Ovary (tissue), 3 donors: ENCODE results near the gene CTAG1B.
"Not testable (repeated sequence)": the region's sequence is repeated elsewhere in the genome, so short reads cannot be mapped to it uniquely, and the experiment has no call there.

Source experiments
- EP300 ChIP-seq: sonication (generic); formaldehyde crosslinking; IDR thresholded peaks from one replicate; pipeline ENCODE4 v1.6.1; 2017; ENCODE audit warnings: antibody characterized with exemption
- TF ChIP-seq, protein P1 (sequence below), 3 donors: fragments of 450-650 bp in 2 of 3; fragments of 200-600 bp in 1 of 3; IDR thresholded peaks; one replicate each; pipeline versions ENCODE4 v1.5.1 to v1.8.0; 2016 to 2022; ENCODE audit warnings: antibody characterized with exemption in 3 of 3, mild to moderate bottlenecking in 1 of 3
- donor health status: DM: no; HTN: no; CAD: no.

DNA sequence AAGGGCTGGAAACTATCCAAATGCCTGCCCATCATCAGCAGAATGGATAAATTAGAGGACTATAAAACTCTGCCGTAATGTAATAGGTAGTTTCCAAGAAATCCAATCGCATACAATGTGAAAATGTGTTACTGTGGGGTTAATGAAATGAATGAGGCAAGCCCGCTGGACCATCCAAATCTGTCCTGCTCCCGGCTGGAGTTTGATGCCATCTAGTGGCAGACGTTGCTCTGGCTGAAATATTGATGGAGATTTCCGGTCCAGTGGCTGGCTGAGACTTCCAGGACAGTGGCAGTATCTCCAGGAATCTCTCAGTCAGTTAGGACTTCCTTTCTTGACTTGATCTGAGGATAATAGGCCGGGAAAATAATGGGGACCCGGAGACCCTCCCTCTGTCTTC lies 36.1 kb downstream of the CTAG1B start:
- TF ChIP-seq, protein P1, sequence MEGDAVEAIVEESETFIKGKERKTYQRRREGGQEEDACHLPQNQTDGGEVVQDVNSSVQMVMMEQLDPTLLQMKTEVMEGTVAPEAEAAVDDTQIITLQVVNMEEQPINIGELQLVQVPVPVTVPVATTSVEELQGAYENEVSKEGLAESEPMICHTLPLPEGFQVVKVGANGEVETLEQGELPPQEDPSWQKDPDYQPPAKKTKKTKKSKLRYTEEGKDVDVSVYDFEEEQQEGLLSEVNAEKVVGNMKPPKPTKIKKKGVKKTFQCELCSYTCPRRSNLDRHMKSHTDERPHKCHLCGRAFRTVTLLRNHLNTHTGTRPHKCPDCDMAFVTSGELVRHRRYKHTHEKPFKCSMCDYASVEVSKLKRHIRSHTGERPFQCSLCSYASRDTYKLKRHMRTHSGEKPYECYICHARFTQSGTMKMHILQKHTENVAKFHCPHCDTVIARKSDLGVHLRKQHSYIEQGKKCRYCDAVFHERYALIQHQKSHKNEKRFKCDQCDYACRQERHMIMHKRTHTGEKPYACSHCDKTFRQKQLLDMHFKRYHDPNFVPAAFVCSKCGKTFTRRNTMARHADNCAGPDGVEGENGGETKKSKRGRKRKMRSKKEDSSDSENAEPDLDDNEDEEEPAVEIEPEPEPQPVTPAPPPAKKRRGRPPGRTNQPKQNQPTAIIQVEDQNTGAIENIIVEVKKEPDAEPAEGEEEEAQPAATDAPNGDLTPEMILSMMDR (IDR thresholded peaks at IDR 0.05), result not testable (repeated sequence)
- TF ChIP-seq EP300, result not testable (repeated sequence)
